ENCODE results near the gene TAS2R40. TPM values are rescaled to one million over a fixed set of nuclear protein-coding genes. Genes with fewer than 3 reads are reported as not detected.
"Not testable (repeated sequence)": the region's sequence is repeated elsewhere in the genome, so short reads cannot be mapped to it uniquely, and the experiment has no call there.

The TAS2R40 gene
- total RNA-seq (not detected), polyA plus RNA-seq (not detected)

GRCh38 chr7:143221737-143222136 is at the start of gene TAS2R40:
TAS2R40 (plus strand) TSS chr7:143222037; CDS start chr7:143222079, 42 bp downstream.
- H3K27ac ChIP-seq = no peak within 1 kb of the TSS

GRCh38 chr7:143172354-143172753 is 49.5 kb upstream of the TAS2R40 start:
- intact Hi-C loops (cut with DNase I) = no loop called here
- Histone ChIP-seq H3K4me1 (peaks cover 7 to 8% (median 7%) of the 10 kb centered on the region in 3 donors), H3K4me3 (peak overlapping the region in 2 of 4 donors; percentile 1 to 9), H3K9me3 (no peaks in the 10 kb centered on the region), H3K27me3 (no peaks in the 10 kb centered on the region), H3K27ac (peak overlapping the region in 3 of 4 donors; percentile 19 to 63 (median 56)), H3K36me3 (no peaks in the 10 kb centered on the region)
- WGBS, 2 donors = 10 to 14% methylated on average over 4 of the region's 4 CpGs
- no peak for TF ChIP-seq CTCF (IDR thresholded peaks at IDR 0.05)
- ATAC-seq (peak; percentile 99 to 100 (median 100)), FAIRE-seq (no peak), DNase-seq (peak; percentile 76 to 86 (median 80))

More at GRCh38 chr7:143221737-143222136, at the start of gene TAS2R40:
- Histone ChIP-seq H3K9me3 (no peaks in the 10 kb centered on the region), H3K4me3 (no peak within 1 kb of the TSS), H3K36me3 (no peaks in the 10 kb centered on the region), H3K27me3 (no peaks in the 10 kb centered on the region), H3K4me1 (no peaks in the 10 kb centered on the region)
- FAIRE-seq = no peak
- no peak for TF ChIP-seq CTCF (IDR thresholded peaks at IDR 0.05)
- 60% methylated on average over 3 of the region's 3 CpGs for WGBS, 2 donors
- DNase-seq = no peak
- no peak for ATAC-seq
- intact Hi-C loops (cut with DNase I) = no loop called here

- H3K36me3 ChIP-seq = no peaks in the 10 kb centered on the region
- H3K27ac ChIP-seq = no peak overlapping the region
- FAIRE-seq (no peak), ATAC-seq (no peak), DNase-seq (no peak)
- no peak overlapping the region for H3K4me3 ChIP-seq
- H3K9me3 ChIP-seq = no peaks in the 10 kb centered on the region
- no peak for TF ChIP-seq CTCF (IDR thresholded peaks at IDR 0.05)
- intact Hi-C loops (cut with DNase I) = no loop called here
- 93 to 97% methylated on average over 5 of the region's 5 CpGs for WGBS, 2 donors
- H3K4me1 ChIP-seq = peaks cover 7 to 8% (median 7%) of the 10 kb centered on the region in 3 donors
- H3K27me3 ChIP-seq = no peaks in the 10 kb centered on the region
These were observed 45.7 kb upstream of the TAS2R40 start for GRCh38 chr7:143176128-143176527.

- 82 to 95% methylated on average over 2 of the region's 2 CpGs for WGBS, 2 donors
- intact Hi-C loops (cut with DNase I) = no loop called here
- TF ChIP-seq CTCF (IDR thresholded peaks at IDR 0.05) = no peak
- Histone ChIP-seq H3K4me3 (no peak overlapping the region), H3K36me3 (no peaks in the 10 kb centered on the region), H3K9me3 (no peaks in the 10 kb centered on the region), H3K27me3 (no peaks in the 10 kb centered on the region), H3K4me1 (no peaks in the 10 kb centered on the region), H3K27ac (no peak overlapping the region)
- no peak for DNase-seq
- no peak for FAIRE-seq
- no peak for ATAC-seq
These were observed 44.3 kb upstream of the TAS2R40 start for GRCh38 chr7:143177374-143178119.

DNA sequence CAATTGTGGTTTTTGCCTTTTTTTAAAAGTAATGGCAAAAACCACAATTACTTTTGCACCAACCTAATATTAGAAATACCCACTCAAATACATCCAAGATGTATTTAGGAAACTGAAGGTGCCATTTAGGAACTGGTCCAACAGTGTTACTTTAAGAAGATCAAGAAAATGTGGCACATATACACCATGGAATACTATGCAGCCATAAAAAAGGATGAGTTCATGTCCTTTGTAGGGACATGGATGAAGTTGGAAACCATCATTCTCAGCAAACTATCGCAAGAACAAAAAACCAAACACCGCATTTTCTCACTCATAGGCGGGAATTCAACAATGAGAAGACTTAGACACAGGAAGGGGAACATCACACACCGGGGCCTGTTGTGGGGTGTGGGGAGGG is 41.1 kb upstream of the TAS2R40 start:
- FAIRE-seq; H3K36me3 ChIP-seq; intact Hi-C loops (cut with DNase I); DNase-seq; H3K9me3 ChIP-seq; H3K27ac ChIP-seq; H3K4me3 ChIP-seq; H3K4me1 ChIP-seq; H3K27me3 ChIP-seq; ATAC-seq: not testable (repeated sequence)
- WGBS, 2 donors = 68 to 97% methylated on average over 4 of the region's 4 CpGs
